Stomach (tissue), 9 donors: ENCODE measurements around the gene GLS. TPM values are rescaled to one million over a fixed set of nuclear protein-coding genes. Genes with fewer than 3 reads are reported as not detected.

Source experiments
- DNase-seq, 2 donors: peaks; one replicate each; pipeline versions ENCODE4 v3.0.0 to v3.0.0-alpha.2; 2013 to 2019
- H3K27ac ChIP-seq, 5 donors: fragments of 200-600 bp in 4 of 5; sonication (generic) in 4 of 5; one replicate each; pipeline ENCODE4 v1.5.1; 2013 to 2019; ENCODE audit warnings: mild to moderate bottlenecking in 1 of 5, moderate library complexity in 1 of 5
- H3K27me3 ChIP-seq, 3 donors: fragments of 200-600 bp; sonication (generic); one replicate each; pipeline ENCODE4 v1.5.1; 2017 to 2019; ENCODE audit warnings: mixed run types in 1 of 3
- H3K36me3 ChIP-seq, 4 donors: fragments of 200-600 bp; sonication (generic); 1 replicate in 3 of 4; 2 replicates in 1 of 4; pipeline ENCODE4 v1.5.1; 2016 to 2019
- H3K4me1 ChIP-seq, 4 donors: fragments of 200-600 bp; sonication (generic); one replicate each; pipeline ENCODE4 v1.5.1; 2016 to 2019
- H3K4me3 ChIP-seq, 4 donors: fragments of 200-600 bp; sonication (generic) in 3 of 4; one replicate each; pipeline ENCODE4 v1.5.1; 2016 to 2019; ENCODE audit warnings: mild to moderate bottlenecking in 1 of 4
- H3K9me3 ChIP-seq, 4 donors: fragments of 200-600 bp; sonication (generic); one replicate each; pipeline ENCODE4 v1.5.1; 2016 to 2019
- EP300 ChIP-seq: sonication (generic); formaldehyde crosslinking; IDR thresholded peaks from one replicate; pipeline ENCODE4 v1.6.1; 2017; ENCODE audit warnings: antibody characterized with exemption
- POLR2A ChIP-seq, 4 donors: fragments of 450-650 bp; IDR thresholded peaks; one replicate each; pipeline ENCODE4 v1.6.1; 2016; ENCODE audit warnings: antibody characterized with exemption in 4 of 4, control low read depth in 2 of 4, mild to moderate bottlenecking in 1 of 4, moderate library complexity in 1 of 4
- POLR2AphosphoS5 ChIP-seq, 3 donors: sonication (generic); formaldehyde crosslinking; IDR thresholded peaks; one replicate each; pipeline ENCODE4 v1.6.1; 2016; ENCODE audit warnings: antibody characterized with exemption in 3 of 3
- WGBS, 5 donors: extraction: QIAGEN DNeasy Blood & Tissue Kit in 3 of 5; methylation state at CpG; one replicate each; pipeline versions ENCODE4 v1.1.5 to v1.1.7; 2013 to 2018; 5-methylcytosine and 5-hydroxymethylcytosine counted together
- intact Hi-C: fragments of 100-400 bp; cut with DNase I; formaldehyde crosslinking; loops from one replicate; pipeline ENCODE4 v1.15.1; 2023; ENCODE audit warnings: low total_unique reads
- polyA plus RNA-seq, 3 donors: library from polyadenylated mRNA; stranded (reverse); fragments of 200-250 nt; gene quantifications; one replicate each; pipeline ENCODE4 v1.2.3, GENCODE V29; 2013
- total RNA-seq, 5 donors: library from RNA; depleted of rRNA; stranded (reverse); fragments of >200 nt; gene quantifications; one replicate each; pipeline versions ENCODE4 v1.1.0 to v1.2.3, GENCODE V29; 2014 to 2016
- TF ChIP-seq, protein P1 (sequence below), 7 experiments: fragments of 450-650 bp in 4 of 7; fragments of 200-600 bp in 3 of 7; sonication (generic) in 3 of 7; IDR thresholded peaks; one replicate each; pipeline ENCODE4 v1.5.1; 2016 to 2019; ENCODE audit warnings: antibody characterized with exemption in 7 of 7, control low read depth in 2 of 7, mild to moderate bottlenecking in 1 of 7
- donor health status: healthy with polysubstance abuse.
- donor health status: Bipolar disorder and iron deficiency.
- donor health status: healthy.

The GLS gene
- total and polyA plus RNA-seq, 8 donors, result 9.6 to 353 (median 109) TPM

DNA sequence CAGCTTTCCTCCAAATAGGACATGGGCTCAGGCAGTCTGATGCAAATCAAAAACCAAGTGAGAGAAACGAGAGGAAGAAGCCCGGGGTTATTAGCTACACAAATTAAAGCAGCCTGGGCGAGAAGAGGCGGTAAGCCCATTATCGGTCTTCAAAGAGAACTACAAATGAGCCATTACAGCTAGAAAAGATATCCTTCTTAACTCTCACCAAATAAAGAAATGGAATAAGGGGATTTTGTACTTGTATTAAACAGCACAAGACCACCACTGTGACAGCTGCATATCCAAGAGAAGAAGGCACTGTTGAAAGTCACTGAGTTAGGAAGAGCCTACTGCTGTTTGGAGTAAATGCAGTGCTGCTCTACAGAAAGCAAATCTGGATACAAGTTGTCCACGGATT lies 100.7 kb downstream of the GLS start:
- intact Hi-C loops, result no loop called here
- Histone ChIP-seq H3K36me3 (peaks cover 76 to 100% (median 100%) of the 10 kb centered on the region in 4 donors), H3K4me3 (no peak overlapping the region), H3K27ac (no peak overlapping the region), H3K27me3 (no peaks in the 10 kb centered on the region), H3K9me3 (no peaks in the 10 kb centered on the region), H3K4me1 (peaks cover 4 to 17% (median 9%) of the 10 kb centered on the region in 4 donors)
- no peak for DNase-seq
- TF ChIP-seq EP300, result no peak
- TF ChIP-seq, protein P1, sequence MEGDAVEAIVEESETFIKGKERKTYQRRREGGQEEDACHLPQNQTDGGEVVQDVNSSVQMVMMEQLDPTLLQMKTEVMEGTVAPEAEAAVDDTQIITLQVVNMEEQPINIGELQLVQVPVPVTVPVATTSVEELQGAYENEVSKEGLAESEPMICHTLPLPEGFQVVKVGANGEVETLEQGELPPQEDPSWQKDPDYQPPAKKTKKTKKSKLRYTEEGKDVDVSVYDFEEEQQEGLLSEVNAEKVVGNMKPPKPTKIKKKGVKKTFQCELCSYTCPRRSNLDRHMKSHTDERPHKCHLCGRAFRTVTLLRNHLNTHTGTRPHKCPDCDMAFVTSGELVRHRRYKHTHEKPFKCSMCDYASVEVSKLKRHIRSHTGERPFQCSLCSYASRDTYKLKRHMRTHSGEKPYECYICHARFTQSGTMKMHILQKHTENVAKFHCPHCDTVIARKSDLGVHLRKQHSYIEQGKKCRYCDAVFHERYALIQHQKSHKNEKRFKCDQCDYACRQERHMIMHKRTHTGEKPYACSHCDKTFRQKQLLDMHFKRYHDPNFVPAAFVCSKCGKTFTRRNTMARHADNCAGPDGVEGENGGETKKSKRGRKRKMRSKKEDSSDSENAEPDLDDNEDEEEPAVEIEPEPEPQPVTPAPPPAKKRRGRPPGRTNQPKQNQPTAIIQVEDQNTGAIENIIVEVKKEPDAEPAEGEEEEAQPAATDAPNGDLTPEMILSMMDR (IDR thresholded peaks at IDR 0.05), result no peak
- TF ChIP-seq POLR2AphosphoS5 (IDR thresholded peaks at IDR 0.05), result no peak
- TF ChIP-seq POLR2A (IDR thresholded peaks at IDR 0.05), result no peak
- WGBS, 5 donors, result 87 to 92% (median 90%) methylated on average over 6 of the region's 6 CpGs

DNA sequence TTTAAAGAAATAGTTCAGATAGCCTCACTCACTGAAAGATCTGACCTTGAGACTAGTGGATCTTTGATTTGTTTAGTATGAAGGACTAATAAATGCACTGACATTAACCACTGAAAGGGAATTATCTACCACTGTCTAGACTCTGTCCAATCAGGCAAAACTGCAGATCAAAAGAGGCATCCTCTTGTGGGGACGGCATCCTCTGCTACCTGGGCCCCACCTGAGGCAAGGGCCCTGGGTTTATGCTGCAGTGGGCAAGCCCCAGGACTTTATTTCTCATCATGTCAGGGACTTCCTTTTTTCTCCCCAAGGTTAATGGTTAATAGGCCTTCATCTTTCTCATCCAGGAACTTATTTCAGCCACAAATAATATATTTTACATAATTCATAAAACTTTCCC lies 101.1 kb downstream of the GLS start:
- Histone ChIP-seq H3K9me3 (no peaks in the 10 kb centered on the region), H3K36me3 (peaks cover 76 to 100% (median 100%) of the 10 kb centered on the region in 4 donors), H3K27ac (no peak overlapping the region), H3K27me3 (no peaks in the 10 kb centered on the region), H3K4me1 (peaks cover 4 to 17% (median 9%) of the 10 kb centered on the region in 4 donors), H3K4me3 (no peak overlapping the region)
- WGBS, 5 donors, result 85 to 97% (median 94%) methylated on average over 1 of the region's 1 CpG
- TF ChIP-seq POLR2AphosphoS5 (IDR thresholded peaks at IDR 0.05), result no peak
- TF ChIP-seq POLR2A (IDR thresholded peaks at IDR 0.05), result no peak
- TF ChIP-seq, protein P1 (IDR thresholded peaks at IDR 0.05), result no peak
- TF ChIP-seq EP300, result no peak
- intact Hi-C loops, result no loop called here
- no peak for DNase-seq

- Histone ChIP-seq H3K27me3 (no peaks in the 10 kb centered on the region), H3K9me3 (no peaks in the 10 kb centered on the region), H3K27ac (no peak overlapping the region), H3K36me3 (peaks cover 76 to 100% (median 100%) of the 10 kb centered on the region in 4 donors), H3K4me1 (peaks cover 4 to 17% (median 9%) of the 10 kb centered on the region in 4 donors), H3K4me3 (no peak overlapping the region)
- intact Hi-C loops, result no loop called here
- no peak for DNase-seq
- 88 to 90% (median 89%) methylated on average over 8 of the region's 8 CpGs for WGBS, 5 donors
- TF ChIP-seq POLR2AphosphoS5 (IDR thresholded peaks at IDR 0.05), result no peak
- no peak for TF ChIP-seq EP300
- TF ChIP-seq, protein P1 (IDR thresholded peaks at IDR 0.05), result no peak
- no peak for TF ChIP-seq POLR2A (IDR thresholded peaks at IDR 0.05)
Measured at GRCh38 chr2:190982262-190983034, 101.8 kb downstream of the GLS start.

DNA sequence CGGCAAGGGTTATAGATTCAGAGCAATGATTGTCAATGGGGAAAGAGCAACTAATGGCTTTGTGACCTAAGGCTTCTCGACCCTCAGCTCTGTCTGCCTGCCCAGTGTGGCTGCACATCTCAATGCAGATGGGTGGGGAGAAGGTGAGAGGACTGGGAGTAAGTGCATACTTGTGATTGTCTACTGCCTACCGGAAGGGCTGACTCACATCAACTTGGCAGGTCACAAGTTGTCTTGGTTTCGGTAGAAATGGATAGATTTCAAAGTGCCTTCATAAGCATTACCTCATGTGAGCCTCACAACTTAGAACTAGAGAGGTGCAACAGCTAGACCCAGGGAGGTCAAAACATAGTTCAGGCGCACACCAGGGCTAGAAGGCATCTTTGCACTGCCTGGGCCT lies 104.0 kb downstream of the GLS start:
- TF ChIP-seq, protein P1 (IDR thresholded peaks at IDR 0.05), result no peak
- TF ChIP-seq POLR2AphosphoS5 (IDR thresholded peaks at IDR 0.05), result no peak
- TF ChIP-seq EP300, result no peak
- no peak for TF ChIP-seq POLR2A (IDR thresholded peaks at IDR 0.05)
- Histone ChIP-seq H3K27me3 (no peaks in the 10 kb centered on the region), H3K4me1 (peaks cover 4 to 14% (median 9%) of the 10 kb centered on the region in 4 donors), H3K36me3 (peaks cover 83 to 100% (median 100%) of the 10 kb centered on the region in 4 donors), H3K9me3 (no peaks in the 10 kb centered on the region), H3K4me3 (no peak overlapping the region), H3K27ac (no peak overlapping the region)
- no peak for DNase-seq
- intact Hi-C loops, result no loop called here
- 83 to 92% (median 89%) methylated on average over 5 of the region's 5 CpGs for WGBS, 5 donors
